Stimulated activated naive CD8-positive, alpha-beta T cell treated with anti-CD3 and anti-CD28 coated beads, Interleukin-15, amount 100 ng/mL, for 72 hours (primary cell): ENCODE data around the gene IL4I1.

ENCODE experiments used
- ATAC-seq: fragments of 150-1000 bp; cut with Tn5 transposase; 2 replicates; pipeline ENCODE4 v1.10.0; 2021; ENCODE audit warnings: mild to moderate bottlenecking, moderate library complexity
- DNase-seq, 2 donors: peaks; one replicate each; pipeline ENCODE4 v3.0.0; 2021 to 2022
- H3K27ac Mint-ChIP-seq, 2 donors: one replicate each; pipeline ENCODE4 v1.8.0; 2022; ENCODE audit warnings: mild to moderate bottlenecking in 2 of 2, mixed read lengths in 2 of 2, moderate library complexity in 2 of 2
- H3K27me3 Mint-ChIP-seq: one replicate; pipeline ENCODE4 v1.8.0; 2022; ENCODE audit warnings: mixed read lengths
- H3K4me1 Mint-ChIP-seq: one replicate; pipeline ENCODE4 v1.8.0; 2022; ENCODE audit warnings: mild to moderate bottlenecking, mixed read lengths
- H3K4me3 Mint-ChIP-seq, 2 donors: one replicate each; pipeline ENCODE4 v1.8.0; 2022; ENCODE audit warnings: mild to moderate bottlenecking in 2 of 2, mixed read lengths in 2 of 2, moderate library complexity in 1 of 2
- H3K9me3 Mint-ChIP-seq, 2 donors: one replicate each; pipeline ENCODE4 v1.8.0; 2022; ENCODE audit warnings: mixed read lengths in 2 of 2

Gene IL4I1

DNA sequence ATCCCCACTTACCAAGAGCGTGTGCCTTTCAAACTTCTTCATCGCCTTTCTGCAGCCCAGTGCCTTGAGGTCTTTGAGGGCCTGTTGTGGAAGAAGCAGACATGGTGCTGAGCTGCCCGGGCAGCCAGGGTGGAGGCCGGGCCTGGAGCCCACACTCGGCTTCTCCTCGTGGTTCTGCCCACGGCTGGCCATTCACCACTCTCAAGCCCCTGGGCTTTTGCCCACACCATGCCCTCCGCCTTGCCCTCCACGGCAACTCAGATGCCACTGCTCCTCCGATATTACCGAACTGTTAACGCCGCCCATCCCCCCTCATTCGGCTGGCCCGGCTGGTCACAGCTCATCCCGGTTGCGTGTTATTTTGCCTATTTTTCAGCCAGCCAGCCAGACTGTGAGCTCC lies 5.3 kb downstream of the IL4I1 start:
- no peaks in the 10 kb centered on the region for H3K27me3 Mint-ChIP-seq
- DNase-seq (no peak), ATAC-seq (no peak)
- no peaks in the 10 kb centered on the region for H3K9me3 Mint-ChIP-seq
- peaks cover 67% of the 10 kb centered on the region for H3K4me1 Mint-ChIP-seq
- H3K4me3 Mint-ChIP-seq: no peak overlapping the region
- no peak overlapping the region for H3K27ac Mint-ChIP-seq

DNA sequence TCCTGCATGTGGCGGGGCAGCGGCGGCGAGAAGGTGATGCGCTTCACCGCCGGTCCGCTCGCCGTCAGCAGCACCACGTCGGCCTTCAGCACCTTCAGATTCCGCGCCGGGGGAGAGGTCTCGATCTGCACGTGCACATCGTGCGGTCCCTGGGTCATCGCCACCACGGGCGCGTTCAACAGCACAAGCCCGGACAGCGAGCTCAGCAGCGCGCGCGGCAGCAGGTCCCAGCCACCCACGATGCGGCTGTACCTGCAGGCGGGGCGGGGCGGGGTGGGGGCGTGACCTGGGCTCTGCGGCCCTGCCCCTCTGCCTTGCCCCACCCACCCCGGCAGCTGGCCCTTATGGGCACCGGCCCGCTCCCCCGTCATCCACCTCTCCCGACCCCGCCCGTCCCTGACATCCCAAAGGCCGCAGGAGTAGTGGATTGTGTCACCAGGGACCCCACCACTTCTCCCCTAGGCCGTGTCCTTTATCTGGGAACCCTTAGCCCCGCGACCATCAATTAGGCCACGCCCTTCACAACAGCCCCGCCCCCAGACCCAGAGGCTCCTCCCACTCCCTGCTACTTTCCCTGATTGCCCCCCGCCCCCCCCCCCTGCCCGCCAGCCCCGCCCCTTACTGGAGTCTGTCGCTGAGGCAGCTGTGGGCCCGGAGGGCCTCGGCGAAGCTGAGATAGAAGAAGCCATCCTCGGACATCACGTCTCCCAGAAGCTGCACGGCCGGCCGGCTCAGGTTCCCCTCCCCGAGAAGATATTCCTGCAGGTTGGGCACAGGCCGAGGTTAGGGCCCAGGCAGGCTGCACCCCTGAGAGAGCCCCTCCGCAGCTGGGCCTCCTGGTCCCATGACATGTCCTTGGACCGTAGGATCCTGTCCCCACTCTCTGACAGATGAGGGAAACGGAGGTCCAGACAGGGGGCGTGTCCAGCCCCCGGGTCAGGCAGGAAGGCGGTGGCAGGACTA lies 6.1 kb downstream of the IL4I1 start:
- no peaks in the 10 kb centered on the region for H3K27me3 Mint-ChIP-seq
- DNase-seq (peak in 1 of 2 donors; percentile 55), ATAC-seq (peak; percentile 68)
- H3K9me3 Mint-ChIP-seq: no peaks in the 10 kb centered on the region
- H3K4me3 Mint-ChIP-seq: peak overlapping the region; percentile 75 to 84
- H3K4me1 Mint-ChIP-seq: peaks cover 60% of the 10 kb centered on the region
- H3K27ac Mint-ChIP-seq: no peak overlapping the region

DNA sequence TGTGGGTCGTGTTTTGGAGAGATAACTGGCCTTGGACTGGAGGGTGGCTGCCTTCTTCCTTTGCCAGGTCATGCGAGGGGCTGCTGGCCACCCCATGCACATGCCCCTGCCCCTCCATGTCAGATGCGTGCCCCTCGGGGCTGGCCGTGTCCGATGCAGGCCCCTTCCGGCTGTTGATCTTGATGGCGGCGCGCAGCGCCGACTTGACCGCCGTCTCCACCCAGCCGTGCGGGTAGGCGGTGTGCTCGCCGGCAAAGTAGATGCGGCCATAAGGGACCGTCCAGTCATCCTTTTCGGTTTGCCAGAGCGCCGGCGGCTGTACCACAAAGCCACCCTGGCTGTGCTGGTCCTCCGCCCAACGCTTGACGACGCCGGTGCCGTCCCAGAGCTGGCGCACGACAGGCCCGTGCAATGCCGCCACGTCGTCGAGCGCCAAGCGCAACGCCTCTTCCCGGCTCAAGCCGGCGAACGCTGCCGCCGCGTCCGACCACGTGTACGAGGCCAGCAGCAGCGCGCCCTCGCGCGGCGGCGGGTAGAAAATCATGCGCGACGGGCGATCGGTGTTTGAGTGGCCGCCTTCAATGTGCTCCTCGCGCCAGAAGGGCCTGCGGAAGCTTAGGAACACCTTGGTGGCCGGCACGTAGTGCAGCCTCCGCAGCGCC lies 6.9 kb downstream of the IL4I1 start:
- ATAC-seq: peak; percentile 78
- H3K9me3 Mint-ChIP-seq: no peaks in the 10 kb centered on the region
- no peaks in the 10 kb centered on the region for H3K27me3 Mint-ChIP-seq

DNA sequence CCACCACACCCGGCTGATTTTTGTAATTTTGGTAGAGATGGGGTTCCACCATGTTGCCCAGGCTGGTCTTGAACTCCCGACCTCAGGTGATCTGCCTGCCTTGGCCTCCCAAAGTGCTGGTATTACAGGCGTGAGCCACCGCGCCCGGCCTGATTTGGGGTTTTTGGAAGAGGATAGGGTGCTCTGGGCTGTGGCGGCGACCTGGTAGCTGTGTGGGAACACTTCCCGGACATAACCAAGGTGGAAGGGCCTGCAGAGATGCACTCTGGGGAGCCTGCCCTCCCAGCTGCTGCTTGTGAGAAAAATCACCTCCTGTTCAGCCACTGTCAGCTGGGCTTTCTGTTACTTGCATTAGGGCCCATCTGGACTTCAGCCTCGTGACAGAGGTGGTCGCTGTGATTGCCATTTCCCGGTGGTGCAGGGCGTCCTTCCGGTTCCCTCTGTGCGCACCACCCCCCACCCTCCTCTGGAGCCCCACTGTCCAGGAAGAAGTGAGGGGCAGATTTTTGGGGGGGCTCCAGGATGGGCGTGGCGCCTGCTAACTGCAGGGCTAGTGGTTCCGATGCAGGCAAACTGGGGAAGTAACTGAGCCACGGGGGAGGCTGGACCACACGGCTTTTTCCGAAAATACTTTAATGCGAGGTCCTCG lies 7.5 kb downstream of the IL4I1 start:
- Mint-ChIP-seq H3K27ac (no peak overlapping the region), H3K4me1 (peaks cover 45% of the 10 kb centered on the region), H3K9me3 (no peaks in the 10 kb centered on the region), H3K4me3 (peak overlapping the region; percentile 26 to 64), H3K27me3 (no peaks in the 10 kb centered on the region)
- DNase-seq: no peak
- ATAC-seq: no peak

More for the DNA sequence above, 6.9 kb downstream of the IL4I1 start:
- Mint-ChIP-seq H3K27ac (peak overlapping the region in 1 of 2 donors; percentile 48), H3K4me1 (peaks cover 52% of the 10 kb centered on the region), H3K4me3 (peak overlapping the region; percentile 75 to 84)
- DNase-seq: peak; percentile 81 to 84

DNA sequence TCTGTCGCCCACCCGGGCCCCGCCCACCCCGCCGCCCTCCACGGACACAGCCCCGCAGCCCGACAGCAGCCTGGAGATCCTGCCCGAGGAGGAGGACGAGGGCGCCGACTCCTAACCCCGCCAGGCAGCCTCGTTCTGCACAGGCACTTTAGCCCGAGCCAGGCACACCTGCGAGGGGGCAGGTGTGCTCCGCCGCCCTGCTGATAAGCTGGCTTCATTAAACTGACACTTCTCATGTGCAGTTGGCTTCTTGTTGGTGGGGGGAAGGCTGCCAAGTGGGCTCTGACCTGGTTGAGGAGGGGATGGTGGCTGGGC lies 8.2 kb downstream of the IL4I1 start:
- Mint-ChIP-seq H3K27me3 (no peaks in the 10 kb centered on the region), H3K4me1 (peaks cover 43% of the 10 kb centered on the region), H3K9me3 (no peaks in the 10 kb centered on the region), H3K4me3 (peak overlapping the region in 1 of 2 donors; percentile 64), H3K27ac (no peak overlapping the region)
- ATAC-seq (no peak), DNase-seq (no peak)

DNA sequence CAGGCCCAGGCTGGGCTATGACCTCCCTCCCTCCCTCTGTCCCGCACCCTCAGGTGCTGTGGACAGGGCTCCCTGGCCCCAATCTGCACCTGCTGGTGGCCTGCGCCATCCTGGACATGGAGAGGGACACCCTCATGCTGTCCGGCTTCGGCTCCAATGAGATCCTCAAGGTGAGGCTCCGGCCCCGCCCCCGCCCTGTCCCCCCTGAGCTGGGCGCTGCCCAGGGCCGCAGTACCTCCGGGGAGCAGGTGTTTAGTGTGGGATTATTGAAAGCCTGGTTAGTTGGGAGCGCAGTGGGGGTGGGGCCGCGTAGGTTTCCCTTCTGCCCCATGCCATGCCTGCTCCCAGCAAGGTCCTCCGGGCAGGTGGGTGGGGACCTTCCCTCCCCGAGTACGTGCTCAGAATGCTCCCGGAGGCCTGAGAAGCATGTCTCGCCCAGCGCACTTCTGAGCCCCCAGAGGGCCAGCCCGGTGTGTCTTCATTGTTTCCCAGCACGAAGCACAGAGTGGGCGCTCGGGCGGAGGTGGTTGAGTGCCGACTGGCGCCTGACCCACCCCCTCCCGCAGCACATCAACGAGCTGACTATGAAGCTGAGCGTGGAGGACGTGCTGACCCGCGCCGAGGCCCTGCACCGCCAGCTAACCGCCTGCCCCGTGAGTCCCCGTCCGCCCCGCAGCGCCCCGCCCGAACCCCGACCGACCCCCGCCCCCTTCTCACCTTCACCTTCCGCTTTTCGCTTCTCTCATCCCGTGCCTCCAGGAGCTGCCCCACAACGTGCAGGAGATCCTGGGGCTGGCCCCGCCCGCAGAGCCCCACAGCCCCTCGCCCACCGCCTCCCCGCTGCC lies 8.8 kb downstream of the IL4I1 start:
- H3K27me3 Mint-ChIP-seq: no peaks in the 10 kb centered on the region
- H3K4me3 Mint-ChIP-seq: peak overlapping the region in 1 of 2 donors; percentile 8
- DNase-seq (no peak), ATAC-seq (no peak)
- no peak overlapping the region for H3K27ac Mint-ChIP-seq
- no peaks in the 10 kb centered on the region for H3K9me3 Mint-ChIP-seq
- peaks cover 37% of the 10 kb centered on the region for H3K4me1 Mint-ChIP-seq

DNA sequence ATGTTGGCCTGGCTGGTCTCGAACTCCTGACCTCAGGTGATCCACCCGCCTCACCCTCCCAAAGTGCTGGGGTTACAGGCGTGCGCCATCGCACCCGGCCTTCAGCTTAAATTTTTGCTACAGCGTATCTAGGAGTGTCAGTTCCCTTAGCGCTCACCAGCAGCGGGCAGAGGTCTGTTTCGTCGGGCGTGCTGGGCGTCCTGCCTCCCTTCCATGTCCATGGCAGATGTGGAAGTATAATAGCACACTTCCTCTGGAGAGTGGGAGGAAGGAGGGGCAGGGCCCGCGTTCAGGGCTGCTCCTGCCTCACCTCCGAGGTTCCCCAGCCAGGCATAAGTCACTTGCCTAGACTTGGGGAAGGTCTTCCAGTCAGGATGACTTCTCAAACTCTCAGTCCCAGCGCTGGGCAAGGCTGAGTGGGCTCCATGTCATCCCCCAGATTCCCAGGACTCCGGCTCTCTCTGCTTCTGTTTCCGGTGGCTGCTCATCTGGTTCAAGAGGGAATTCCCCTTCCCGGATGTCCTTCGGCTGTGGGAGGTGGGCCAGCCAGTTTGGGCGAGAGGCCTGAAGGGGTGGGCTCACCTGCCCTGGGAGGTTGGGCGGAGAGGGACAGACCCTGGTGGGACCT lies 9.5 kb downstream of the IL4I1 start:
- ATAC-seq: no peak
- Mint-ChIP-seq H3K9me3 (no peaks in the 10 kb centered on the region), H3K27me3 (no peaks in the 10 kb centered on the region), H3K4me3 (no peak overlapping the region), H3K27ac (peak overlapping the region in 1 of 2 donors; percentile 12), H3K4me1 (peaks cover 30% of the 10 kb centered on the region)
- DNase-seq: no peak

DNA sequence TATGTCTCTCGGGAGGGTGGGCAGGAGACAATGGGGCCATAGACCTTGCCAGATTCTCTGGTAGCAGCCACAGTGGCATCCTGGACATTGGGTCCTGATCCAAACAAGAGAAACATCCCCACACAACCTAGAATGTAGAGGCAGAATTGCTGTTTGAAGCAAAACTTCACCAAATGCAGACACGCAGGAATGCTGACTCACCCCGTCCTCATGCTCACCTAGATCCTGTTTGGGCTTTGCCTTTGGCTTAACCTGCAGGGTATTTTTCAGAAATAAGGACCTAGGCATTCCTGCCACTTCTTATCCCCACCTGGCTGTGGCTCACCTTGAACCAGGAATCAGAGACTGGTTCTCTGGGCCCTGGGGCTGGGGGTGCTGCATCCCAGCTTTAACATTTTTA lies 11.9 kb downstream of the IL4I1 start:
- H3K4me1 Mint-ChIP-seq: peaks cover 14% of the 10 kb centered on the region
- H3K27me3 Mint-ChIP-seq: no peaks in the 10 kb centered on the region
- DNase-seq (no peak), ATAC-seq (no peak)
- no peak overlapping the region for H3K4me3 Mint-ChIP-seq
- no peak overlapping the region for H3K27ac Mint-ChIP-seq
- H3K9me3 Mint-ChIP-seq: no peaks in the 10 kb centered on the region

DNA sequence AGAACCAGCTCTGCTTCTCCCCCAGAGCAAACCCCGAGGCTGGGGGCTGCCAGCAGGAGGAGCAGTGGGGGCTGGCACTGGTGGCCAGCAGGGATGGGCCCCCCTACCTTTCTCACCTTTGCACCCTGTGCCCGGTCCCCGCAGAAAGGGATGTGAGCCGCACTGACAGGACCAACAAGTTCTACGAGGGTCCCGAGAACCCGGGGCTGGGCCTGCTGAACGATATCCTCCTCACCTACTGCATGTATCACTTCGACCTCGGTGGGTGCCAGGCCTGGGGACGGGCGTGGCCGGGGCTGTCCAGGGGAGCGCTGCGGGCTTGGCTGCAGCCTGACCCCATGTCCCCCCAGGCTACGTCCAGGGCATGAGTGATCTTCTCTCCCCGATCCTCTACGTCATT lies 12.6 kb downstream of the IL4I1 start:
- DNase-seq (no peak), ATAC-seq (no peak)
- Mint-ChIP-seq H3K27me3 (no peaks in the 10 kb centered on the region), H3K4me3 (no peak overlapping the region), H3K9me3 (no peaks in the 10 kb centered on the region), H3K4me1 (peaks cover 11% of the 10 kb centered on the region), H3K27ac (no peak overlapping the region)

DNA sequence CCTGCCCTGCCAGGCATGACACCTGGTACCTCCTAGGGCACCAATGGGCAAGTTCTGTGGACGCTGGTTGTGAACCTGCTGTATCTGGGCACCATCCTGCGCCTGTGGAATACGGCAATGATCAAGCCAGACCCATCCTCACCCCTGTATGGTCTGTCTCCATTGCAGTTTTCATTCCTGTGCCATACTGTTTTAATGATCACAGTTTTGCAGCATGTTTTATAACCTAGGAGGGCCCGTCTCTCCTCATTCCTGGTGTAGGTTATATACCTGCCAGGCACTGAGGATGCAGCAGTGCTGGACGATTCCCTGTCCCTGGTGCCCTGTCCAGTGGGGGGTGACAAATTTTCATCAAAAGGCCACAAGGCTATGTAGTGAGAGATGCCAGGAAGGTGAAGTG lies 13.6 kb downstream of the IL4I1 start:
- ATAC-seq: no peak
- no peak for DNase-seq
- Mint-ChIP-seq H3K4me1 (peaks cover 14% of the 10 kb centered on the region), H3K27ac (no peak overlapping the region), H3K9me3 (no peaks in the 10 kb centered on the region), H3K4me3 (no peak overlapping the region), H3K27me3 (no peaks in the 10 kb centered on the region)

DNA sequence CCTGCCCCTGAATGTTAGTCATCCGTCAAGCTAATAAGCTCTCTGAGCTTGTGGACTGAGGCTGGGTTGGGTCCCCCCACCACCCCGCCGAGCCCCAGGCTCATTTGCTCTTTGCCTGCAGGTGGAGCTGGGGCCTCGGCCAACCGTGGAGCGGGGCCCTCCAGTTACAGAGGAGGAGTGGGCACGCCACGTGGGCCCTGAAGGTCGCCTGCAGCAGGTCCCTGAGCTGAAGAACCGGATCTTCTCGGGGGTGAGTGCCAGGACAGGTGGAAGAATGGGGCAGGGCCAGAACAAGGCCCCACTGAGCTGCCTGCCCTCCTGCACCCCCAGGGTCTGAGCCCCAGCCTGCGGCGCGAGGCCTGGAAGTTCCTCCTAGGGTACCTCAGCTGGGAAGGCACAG lies 14.0 kb downstream of the IL4I1 start:
- no peaks in the 10 kb centered on the region for H3K9me3 Mint-ChIP-seq
- H3K27ac Mint-ChIP-seq: no peak overlapping the region
- no peaks in the 10 kb centered on the region for H3K27me3 Mint-ChIP-seq
- peaks cover 17% of the 10 kb centered on the region for H3K4me1 Mint-ChIP-seq
- ATAC-seq: no peak
- no peak for DNase-seq
- no peak overlapping the region for H3K4me3 Mint-ChIP-seq

DNA sequence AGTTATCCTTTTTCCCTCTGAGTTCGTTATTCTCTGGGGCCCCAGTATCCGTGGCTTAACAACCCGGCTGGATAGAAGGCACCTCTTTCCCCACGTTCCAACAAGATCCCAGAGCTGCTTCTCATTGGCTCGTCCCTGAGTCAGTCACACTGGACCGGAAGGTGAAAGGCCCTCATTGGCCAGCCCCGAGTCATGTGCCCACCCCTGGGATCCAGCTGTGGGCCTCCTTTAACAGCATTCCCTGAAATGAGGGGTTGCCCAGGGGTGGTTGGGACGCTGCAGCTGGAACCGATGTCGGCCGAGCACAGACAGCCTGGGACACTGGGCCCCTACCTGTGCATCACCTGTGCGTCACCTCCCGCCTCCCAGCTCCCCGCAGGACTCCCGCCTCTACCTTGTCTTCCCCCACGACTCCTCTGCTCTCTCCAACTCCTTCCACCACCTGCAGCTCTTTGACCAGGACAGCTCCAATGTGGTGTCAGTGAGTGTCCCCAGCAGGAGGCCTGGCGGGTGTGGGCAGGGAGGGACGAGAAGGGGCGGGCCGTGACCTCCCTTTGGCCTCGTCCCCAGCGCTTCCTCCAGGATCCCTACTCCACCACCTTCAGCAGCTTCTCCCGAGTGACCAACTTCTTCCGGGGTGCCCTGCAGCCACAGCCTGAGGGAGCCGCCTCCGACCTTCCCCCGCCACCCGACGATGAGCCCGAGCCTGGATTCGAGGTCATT lies 14.9 kb downstream of the IL4I1 start:
- no peak for DNase-seq
- H3K27ac Mint-ChIP-seq: no peak overlapping the region
- ATAC-seq: no peak
- H3K4me1 Mint-ChIP-seq: peaks cover 17% of the 10 kb centered on the region
- H3K27me3 Mint-ChIP-seq: no peaks in the 10 kb centered on the region
- H3K9me3 Mint-ChIP-seq: no peaks in the 10 kb centered on the region
- H3K4me3 Mint-ChIP-seq: no peak overlapping the region

DNA sequence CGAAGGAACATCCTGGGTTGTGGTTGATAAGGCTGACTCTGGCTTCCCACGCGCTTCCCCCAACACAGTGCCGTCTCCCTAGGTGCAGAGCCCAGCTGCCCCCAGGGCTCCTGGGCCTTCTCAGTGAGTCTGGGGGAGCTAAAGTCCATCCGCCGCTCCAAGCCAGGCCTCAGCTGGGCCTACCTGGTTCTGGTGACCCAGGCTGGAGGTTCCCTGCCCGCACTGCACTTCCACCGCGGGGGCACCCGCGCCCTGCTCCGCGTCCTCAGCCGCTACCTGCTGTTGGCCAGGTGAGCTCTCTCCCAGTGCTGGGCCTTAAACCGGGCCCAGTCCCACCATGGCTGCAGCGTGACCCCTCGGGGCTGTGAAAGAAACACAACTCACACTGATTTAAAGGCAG lies 15.5 kb downstream of the IL4I1 start:
- peaks cover 17% of the 10 kb centered on the region for H3K4me1 Mint-ChIP-seq
- ATAC-seq: no peak

DNA sequence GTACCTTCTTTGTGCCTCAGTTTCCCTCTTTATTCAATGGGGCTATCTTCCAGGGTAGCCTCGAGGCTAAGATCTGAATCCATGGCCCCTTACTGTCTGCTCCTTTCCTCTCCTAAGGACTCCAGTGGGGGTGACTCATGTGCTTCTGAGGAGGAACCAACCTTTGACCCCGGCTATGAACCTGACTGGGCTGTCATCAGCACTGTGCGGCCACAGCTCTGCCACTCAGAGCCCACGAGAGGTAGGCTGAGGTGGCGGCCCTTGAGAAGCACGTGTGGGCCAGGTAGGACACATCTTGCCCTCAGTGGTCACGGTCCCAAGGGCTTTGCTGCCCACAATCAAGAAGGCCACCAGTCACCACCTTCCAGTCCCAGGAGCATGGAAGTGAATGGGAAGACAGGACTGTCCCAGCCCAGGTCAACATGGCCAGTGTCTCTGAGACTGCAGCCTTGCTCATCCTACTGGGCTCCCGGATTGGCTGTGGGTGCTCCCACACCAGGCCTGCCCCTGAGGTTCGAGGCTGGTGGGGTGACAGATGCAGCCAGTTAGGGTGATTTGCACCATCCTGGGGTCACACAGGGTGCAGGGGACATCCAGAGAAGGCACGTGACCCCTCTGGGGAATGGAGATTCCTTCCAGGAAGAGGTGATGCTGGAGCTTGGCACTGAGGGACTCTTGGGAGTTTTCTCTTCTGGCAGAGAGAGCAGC lies 16.4 kb downstream of the IL4I1 start:
- H3K4me1 Mint-ChIP-seq: peaks cover 24% of the 10 kb centered on the region
- H3K27me3 Mint-ChIP-seq: no peaks in the 10 kb centered on the region
- H3K4me3 Mint-ChIP-seq: no peak overlapping the region
- no peak overlapping the region for H3K27ac Mint-ChIP-seq
- DNase-seq (no peak), ATAC-seq (no peak)
- H3K9me3 Mint-ChIP-seq: no peaks in the 10 kb centered on the region

More for the DNA sequence above, 15.5 kb downstream of the IL4I1 start:
- Mint-ChIP-seq H3K9me3 (no peaks in the 10 kb centered on the region), H3K27me3 (no peaks in the 10 kb centered on the region), H3K27ac (no peak overlapping the region), H3K4me3 (peak overlapping the region in 1 of 2 donors; percentile 22)
- no peak for DNase-seq
